GM12891 (cell line): ENCODE measurements around the gene PIAS4.

Experiments
- POLR2A ChIP-seq: IDR thresholded peaks from 2 replicates; pipeline ENCODE4 v1.6.1; 2011; ENCODE audit warnings: low read depth, low read length, control low read depth
- POLR2AphosphoS5 ChIP-seq: IDR thresholded peaks from 2 replicates; pipeline ENCODE4 v1.6.1; 2011; ENCODE audit warnings: low read depth, low read length, control low read depth
- SPI1 ChIP-seq: IDR thresholded peaks from 2 replicates; pipeline ENCODE4 v1.6.1; 2011; ENCODE audit warnings: low read depth, low read length, control low read depth

GRCh38 chr19:4025317-4025716, 17.8 kb downstream of the PIAS4 start:
- TF ChIP-seq POLR2AphosphoS5 (no peak), SPI1 (no peak), POLR2A (no peak)
